ENCODE measurements around the gene CDCA8.

Gene CDCA8

DNA sequence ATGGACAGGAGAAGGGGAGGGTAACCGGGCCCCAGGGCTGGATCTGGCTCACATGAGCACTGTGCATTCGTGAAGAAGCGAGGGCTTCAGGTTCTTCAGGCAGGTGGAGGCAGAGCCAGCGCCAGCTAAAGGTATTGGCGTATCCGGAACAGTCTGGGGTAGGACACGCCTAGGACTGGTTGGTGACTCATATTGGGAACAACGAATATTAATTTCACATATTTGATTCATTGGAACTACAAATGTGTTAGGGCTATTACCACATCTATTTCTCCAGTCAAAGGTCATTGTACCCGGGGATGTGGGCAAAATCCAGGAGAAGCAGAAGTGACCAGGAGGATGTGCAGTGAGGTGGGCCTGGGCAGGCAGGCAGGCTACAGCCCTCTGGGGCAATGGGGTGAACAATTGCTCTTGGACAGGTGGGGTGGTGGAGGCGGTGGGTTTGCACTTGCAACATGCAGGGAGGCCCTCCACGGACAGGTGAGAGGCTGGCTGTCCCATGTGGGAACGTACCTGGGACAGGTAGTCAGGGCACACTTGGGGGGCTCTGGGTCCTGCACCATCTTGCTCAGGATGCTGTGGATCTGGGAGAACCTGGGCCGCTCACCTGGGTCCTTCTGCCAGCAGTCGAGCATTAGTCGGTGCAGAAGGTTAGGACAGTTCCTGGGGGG, 26.7 kb downstream of the CDCA8 start:
- Histone ChIP-seq H3K4me2 (ENCODE audit: low read length) (no peak overlapping the region), H3K27ac (no peak overlapping the region), H2AFZ (no peak overlapping the region), H3K9me3 (ENCODE audit: control insufficient read depth, low read length) (no peaks in the 10 kb centered on the region), H3K4me3 (ENCODE audit: low read depth, low read length) (no peak overlapping the region), H3K4me1 (no peaks in the 10 kb centered on the region), H3K36me3 (ENCODE audit: control insufficient read depth, insufficient read depth, low read length) (no peaks in the 10 kb centered on the region), H3K79me2 (no peaks in the 10 kb centered on the region), H3K27me3 (ENCODE audit: control insufficient read depth, insufficient read depth, low read length) (no peaks in the 10 kb centered on the region), H3K9ac (no peak overlapping the region)
- TF ChIP-seq CTCF (IDR thresholded peaks at IDR 0.05) = no peak

GRCh38 chr1:37719572-37720195, 27.4 kb downstream of the CDCA8 start:
- Histone ChIP-seq H3K27me3 (ENCODE audit: control insufficient read depth, insufficient read depth, low read length) (no peaks in the 10 kb centered on the region), H3K4me2 (ENCODE audit: low read length) (no peak overlapping the region), H3K27ac (no peak overlapping the region), H3K9ac (no peak overlapping the region), H3K36me3 (ENCODE audit: control insufficient read depth, insufficient read depth, low read length) (no peaks in the 10 kb centered on the region), H3K4me3 (ENCODE audit: low read depth, low read length) (no peak overlapping the region), H2AFZ (no peak overlapping the region), H3K9me3 (ENCODE audit: control insufficient read depth, low read length) (no peaks in the 10 kb centered on the region), H3K4me1 (no peaks in the 10 kb centered on the region), H3K79me2 (no peaks in the 10 kb centered on the region)
- no peak for TF ChIP-seq CTCF (IDR thresholded peaks at IDR 0.05)

DNA sequence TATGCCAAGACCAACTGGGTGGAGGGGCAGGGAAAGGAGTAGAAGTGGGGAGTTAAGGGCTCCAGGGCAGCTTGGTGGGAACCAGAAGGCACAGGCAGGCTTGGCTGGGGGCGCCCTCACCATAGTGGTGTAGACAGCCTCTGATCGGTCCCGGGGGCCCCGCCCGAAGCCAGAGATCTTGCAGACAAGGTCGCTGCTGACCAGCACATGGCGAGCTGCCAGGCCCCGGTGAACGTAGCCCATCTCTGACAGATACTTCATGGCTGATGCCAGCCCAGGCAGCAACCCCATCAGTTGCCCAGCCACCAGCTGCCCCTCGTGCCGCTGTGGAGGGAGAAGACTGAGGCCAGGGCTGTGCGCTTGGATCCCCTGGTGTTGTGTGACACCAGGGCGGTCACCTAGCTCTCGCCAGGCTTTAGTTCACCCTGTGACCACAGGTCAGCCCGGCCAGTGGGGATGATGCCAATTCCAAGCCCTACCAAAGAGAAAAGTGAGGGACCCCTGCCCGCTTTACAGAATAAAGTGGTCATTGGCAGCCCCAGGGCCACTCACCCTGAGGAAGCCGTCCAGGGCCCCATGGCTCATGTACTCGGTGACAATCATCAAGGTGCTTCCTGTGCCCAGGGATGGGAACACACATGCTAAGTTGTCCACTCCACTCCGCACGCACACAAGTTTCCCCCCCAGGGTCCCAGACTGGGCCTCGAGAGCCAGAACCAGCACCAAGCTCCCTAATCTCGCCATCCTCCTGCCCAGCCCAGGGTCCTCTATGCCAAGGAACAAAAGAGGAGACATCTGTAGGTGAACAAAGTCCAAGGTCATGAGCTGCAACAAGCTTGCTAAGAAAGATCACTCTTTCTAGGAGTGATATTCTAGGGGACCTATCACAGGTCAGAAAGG, 28.2 kb downstream of the CDCA8 start:
- H3K79me2 ChIP-seq = no peaks in the 10 kb centered on the region
- H3K4me3 ChIP-seq (ENCODE audit: low read depth, low read length) = no peak overlapping the region
- H3K9me3 ChIP-seq (ENCODE audit: control insufficient read depth, low read length) = no peaks in the 10 kb centered on the region
- TF ChIP-seq CTCF (IDR thresholded peaks at IDR 0.05) = no peak
- no peaks in the 10 kb centered on the region for H3K4me1 ChIP-seq
- no peak overlapping the region for H3K27ac ChIP-seq
- H3K9ac ChIP-seq = no peak overlapping the region
- H3K4me2 ChIP-seq (ENCODE audit: low read length) = no peak overlapping the region
- H2AFZ ChIP-seq = no peak overlapping the region
- H3K27me3 ChIP-seq (ENCODE audit: control insufficient read depth, insufficient read depth, low read length) = no peaks in the 10 kb centered on the region
- H3K36me3 ChIP-seq (ENCODE audit: control insufficient read depth, insufficient read depth, low read length) = no peaks in the 10 kb centered on the region

GRCh38 chr1:37721565-37721964, 29.2 kb downstream of the CDCA8 start:
- H3K27ac ChIP-seq = no peak overlapping the region
- no peak overlapping the region for H3K9ac ChIP-seq
- H3K4me1 ChIP-seq = no peaks in the 10 kb centered on the region
- no peak for TF ChIP-seq CTCF (IDR thresholded peaks at IDR 0.05)
- H3K27me3 ChIP-seq (ENCODE audit: control insufficient read depth, insufficient read depth, low read length) = no peaks in the 10 kb centered on the region
- no peaks in the 10 kb centered on the region for H3K36me3 ChIP-seq (ENCODE audit: control insufficient read depth, insufficient read depth, low read length)
- no peak overlapping the region for H3K4me2 ChIP-seq (ENCODE audit: low read length)
- H3K9me3 ChIP-seq (ENCODE audit: control insufficient read depth, low read length) = no peaks in the 10 kb centered on the region
- no peak overlapping the region for H3K4me3 ChIP-seq (ENCODE audit: low read depth, low read length)
- no peaks in the 10 kb centered on the region for H3K79me2 ChIP-seq
- no peak overlapping the region for H2AFZ ChIP-seq

Measured in parathyroid adenoma (tissue), 2 donors.